T follicular helper cell (primary cell): Measurements from ENCODE around the gene ASTN2.

Experiments used
- DNase-seq: peaks from one replicate; pipeline ENCODE4 v3.0.0-alpha.2; 2020; ENCODE audit warnings: low read depth

The ASTN2 gene

DNA sequence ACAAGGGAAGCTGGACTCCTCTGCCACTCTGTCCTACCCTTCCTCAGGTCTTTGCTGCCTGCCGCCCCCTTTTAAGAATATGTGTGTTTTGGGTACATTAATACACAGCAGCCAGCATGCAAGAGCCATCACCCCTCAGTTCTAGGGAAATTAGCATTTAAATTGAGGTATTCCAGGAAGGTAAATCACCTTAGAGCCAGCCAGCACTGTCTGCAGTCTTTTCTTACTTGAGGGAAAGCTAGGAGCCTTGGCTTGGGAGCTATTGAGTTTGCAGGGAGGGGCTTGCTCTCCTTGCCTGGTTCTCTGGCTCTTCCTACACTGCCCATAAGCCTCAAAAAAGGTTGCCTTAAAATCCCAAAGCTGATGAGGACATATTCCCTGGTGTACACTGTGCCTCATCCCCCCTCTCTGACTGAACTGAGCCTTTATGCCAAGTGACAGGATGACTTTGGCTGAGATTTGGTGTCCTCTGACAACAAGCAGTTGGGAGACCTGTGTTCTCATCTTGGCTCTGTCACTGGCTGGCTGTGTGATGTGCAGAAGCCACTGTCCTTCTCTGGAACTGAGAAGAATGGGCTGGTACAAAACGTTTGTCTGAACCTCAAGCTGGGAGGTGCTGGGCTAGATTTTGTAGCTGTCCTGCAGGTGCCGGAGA, 673.6 kb downstream of the ASTN2 start:
- DNase-seq, result no peak

DNA sequence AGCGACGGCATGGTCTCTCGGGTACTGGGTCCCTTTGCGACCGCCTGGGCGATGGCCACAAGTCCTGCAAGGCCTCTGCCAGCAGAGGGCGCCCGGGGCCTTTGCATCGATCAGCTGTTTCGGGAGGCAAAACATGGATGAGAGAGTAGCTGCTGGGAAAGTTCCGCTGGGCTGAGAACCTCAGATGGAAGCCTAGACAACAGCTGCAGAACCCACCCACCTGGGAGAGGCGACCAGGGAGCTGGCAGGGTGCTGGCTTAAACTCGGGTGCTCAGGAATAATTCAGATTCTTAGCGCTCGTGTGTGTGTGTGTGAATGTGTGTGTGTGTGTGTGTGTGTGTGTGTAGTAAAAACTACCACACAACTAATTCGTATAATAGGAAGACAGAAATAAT, 677.7 kb downstream of the ASTN2 start:
- DNase-seq, result peak; percentile 15

DNA sequence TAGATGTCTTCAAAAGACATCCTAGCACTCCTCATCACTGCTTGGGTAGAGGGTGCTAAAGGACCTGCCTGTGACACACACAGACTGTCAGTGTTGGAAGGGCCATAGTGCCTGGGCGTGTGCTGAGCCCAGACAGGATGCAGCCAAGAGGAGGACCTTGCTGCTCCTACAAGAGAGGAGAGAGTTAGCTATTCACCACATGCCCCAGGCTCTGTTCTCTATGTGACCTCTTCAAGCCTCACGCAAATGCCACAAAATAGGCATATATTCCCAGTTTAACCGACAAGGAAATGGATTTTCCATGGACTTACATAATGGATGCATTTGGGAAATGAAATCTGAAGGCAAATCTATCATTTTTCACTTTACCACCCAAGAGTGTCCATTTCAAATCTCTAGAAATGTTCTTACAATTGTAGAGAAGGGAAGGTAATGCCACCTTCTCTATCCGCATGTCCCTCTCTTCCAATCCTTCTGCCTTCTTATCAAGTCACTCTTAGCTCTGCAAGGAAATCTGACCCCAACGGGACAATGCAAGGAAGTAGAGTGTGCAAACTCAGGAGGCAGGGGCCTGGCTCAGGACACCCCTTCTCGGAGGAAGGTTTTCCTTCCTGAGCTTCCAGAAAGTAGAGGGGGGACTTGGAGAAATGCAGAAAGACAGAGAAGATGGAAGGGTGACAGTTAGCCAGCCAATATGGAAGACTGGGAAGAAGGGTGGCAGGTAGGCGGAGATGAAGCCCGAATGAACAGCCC, 678.3 kb downstream of the ASTN2 start:
- no peak for DNase-seq

DNA sequence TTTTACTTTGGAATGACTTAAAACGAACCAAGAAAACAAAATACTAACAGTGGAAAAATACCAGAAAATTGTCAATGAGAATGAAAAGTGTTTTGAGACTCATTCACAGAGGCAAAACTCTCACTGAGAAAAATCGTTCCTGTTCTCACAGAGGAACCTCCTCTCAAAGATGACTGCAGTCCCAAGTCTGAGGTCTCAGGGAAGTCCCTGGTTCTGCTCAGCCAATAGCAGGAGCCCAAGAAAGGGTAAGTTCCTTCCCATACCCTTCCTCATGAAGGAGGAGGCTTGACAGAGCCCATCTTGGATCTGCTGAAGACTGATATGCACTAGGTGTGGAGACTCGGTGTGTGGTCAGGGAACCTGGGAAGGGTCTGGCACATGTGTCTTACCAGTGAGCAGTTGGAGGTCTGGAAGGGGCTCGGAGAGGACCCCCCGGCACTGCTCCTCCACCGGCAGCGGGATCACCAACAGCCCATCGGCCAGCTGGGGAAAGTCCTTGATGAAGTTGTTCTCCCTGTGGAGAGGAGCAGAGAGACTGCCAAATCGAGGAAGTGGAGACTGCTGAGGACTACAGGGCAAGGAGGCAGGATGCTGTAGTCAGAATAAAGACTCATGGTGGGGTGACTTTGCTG, 681.7 kb downstream of the ASTN2 start:
- DNase-seq, result no peak

DNA sequence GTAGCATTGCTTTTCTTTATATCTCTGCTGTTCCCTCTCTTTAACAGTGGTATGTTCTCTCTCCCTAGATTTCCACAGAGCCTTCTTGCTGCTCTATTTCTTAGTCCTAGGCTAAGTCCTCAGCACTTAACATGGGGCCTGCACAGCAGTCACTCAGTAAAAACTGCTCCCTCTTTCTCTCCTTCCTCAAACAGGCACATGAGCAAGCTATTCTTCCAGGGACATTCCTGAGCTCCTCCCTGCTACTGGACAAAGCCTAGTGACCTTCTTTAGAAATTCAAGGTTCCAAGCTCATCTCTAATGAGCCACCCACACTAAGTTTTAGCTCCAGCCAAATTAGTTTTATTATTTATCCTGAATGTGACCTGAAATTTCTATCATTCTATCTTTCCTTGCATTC, 688.3 kb downstream of the ASTN2 start:
- DNase-seq, result no peak

DNA sequence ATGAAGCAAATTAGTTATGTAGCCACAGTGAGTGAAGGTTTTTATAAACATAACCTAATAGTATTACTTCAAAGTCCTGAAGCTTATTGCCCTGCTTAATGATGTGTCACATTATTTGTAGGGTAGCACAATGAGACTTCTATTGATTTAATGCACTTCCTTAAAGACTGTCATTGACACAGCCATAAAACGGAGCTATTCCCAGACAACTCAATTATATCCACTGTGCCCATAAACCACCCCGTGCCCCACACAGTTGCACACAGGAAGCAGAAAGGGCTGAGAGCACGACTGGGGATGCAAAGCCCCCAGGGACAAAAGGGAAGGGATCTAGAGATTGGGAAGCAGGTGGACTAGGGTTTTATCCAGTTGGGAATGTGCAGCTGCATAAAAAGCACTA, 690.7 kb downstream of the ASTN2 start:
- no peak for DNase-seq

DNA sequence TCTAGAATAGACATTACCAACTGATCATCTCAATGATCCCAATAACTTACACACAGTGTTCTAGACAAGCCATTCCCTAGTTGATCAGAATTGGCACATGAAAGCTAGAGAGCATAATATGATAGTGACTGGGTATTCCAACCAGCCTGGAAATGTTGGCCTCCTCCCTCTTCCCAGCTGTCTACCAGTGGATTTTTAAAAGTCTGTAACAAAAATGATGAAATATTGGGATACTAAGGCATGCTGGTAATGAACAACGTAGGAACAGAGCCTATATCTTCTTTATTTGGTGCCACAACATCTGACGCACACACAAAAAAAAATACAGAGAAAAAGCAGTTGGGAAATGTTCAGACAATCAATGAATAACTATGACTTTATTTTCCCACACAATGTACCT, 692.9 kb downstream of the ASTN2 start:
- no peak for DNase-seq

DNA sequence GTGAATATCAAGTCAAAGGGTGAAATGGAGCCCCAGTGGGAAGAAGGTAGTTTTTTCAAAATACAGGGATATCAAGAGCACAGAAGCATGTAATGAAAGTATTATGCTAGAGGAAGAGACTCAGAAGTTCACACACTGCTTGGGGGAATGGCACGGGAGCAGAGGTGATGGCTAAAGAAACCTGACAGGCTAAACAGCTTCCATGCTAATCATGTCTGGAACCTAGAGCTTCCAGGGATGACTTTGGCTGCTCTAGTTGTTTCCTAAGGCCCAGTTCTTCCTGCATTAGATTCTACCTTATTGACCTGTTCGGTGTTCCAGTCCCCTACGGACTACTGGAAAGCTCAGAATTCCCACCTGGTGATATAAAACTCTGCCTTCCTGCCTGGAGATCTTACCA, 693.4 kb downstream of the ASTN2 start:
- no peak for DNase-seq

DNA sequence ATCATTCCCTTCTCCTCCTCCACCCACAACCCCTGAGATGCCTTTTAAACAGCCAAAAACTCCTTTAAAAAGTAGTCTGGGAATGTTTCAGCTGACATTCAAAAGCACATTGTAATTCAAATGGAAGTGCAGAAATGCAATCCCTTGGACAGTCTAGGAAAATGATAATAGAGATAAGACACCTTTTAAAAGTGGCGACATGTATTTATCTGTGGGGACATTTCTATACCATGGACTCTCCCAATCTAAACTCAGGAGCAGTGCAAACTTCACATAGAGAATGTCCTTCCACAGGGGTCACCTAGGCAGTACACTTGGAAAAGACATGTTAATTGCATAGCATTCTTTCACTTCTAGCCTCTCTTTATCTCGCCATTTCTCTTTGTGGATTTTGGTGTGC, 694.7 kb downstream of the ASTN2 start:
- no peak for DNase-seq

DNA sequence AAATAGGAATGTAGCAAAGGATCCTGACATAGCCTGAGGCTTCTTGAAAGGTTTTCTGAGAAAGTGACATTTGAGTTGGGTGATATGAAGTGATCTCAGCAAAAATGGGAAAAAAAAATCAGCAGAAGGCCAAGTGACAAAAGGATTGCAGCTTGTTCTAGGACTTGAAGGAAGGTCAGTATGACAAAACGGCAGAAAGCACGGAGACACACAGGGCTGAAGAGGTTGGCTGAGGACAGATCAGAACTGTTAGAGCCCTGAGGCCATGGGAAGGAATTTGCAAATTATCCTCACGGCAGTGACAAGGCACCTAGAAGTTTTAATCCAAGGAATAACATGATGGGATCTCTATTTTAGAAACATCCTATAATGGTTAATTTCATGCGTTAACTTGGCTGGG, 696.7 kb downstream of the ASTN2 start:
- no peak for DNase-seq

DNA sequence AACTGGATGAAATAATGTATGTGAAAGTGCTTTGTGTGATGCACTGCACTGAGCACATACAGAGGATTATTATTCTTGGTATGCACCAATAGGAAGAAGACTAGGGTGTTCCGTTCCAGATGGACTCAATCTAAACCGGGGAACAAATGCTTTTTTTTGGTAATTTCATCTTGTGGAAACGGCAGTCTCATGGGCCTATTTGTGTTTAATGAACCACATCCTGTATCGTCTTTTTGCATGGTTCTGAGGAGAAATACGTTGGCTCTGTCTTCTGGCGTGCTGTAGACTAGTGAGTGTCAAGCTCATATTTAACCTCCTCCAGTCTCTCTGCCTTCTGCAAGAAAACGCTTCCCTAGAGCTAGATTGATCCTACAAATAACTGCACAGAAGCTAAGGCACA, 697.7 kb downstream of the ASTN2 start:
- no peak for DNase-seq

DNA sequence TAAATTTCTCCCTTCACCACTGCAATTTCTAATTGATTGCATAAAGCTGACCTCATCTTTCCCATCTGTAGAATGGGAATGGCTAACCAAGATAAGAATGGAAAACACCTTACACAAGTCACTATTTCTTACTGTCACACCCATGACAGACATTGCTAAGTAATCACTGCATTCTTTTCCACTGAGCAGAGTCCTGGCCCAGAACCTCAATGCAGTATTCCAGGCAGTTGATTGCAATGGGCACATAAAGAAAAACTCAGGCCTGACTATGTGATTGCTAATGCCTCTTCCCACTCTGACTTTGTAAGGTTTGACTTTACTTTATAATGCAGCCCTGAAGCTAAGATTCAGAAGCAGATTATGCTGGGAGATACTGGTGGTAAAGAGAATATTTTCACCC, 698.4 kb downstream of the ASTN2 start:
- no peak for DNase-seq

DNA sequence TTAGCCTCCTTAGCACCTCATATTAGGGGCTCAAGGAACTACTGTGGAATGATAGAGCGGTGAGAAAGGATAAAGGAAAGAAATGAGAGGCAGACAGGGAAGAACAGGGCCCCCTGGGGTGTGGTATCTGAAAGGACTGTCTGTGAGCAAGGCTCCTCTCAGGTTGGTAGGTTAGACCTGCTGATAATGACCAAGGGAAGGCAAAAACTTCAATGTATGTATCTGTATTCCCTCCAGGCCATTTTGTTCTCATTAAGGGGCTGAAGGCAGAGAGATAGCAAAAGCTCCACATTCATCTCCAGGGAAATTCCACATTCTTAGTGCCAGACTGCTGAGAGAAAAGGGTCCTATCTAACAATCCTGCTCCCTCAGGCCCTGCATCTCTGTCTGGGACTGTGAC, 699.1 kb downstream of the ASTN2 start:
- DNase-seq, result no peak

DNA sequence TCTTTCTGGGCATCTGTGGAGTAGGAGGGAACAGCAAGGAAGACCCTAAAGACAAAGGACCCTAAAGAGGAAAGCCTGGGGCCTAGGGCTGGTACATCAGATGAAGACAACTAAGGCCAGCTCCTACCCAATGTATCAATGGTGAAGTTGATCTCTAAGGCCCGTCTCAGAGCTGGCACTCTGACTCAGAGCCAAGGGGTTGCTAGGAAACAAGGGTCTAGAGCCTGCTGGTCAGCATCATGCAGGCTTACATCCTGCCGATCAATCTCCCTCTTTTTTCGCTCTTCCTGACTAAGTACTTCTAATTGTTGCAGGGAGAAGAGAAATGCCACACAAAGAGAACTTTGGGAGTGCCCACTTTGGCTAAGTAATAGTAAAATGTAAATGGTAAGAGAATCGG, 701.6 kb downstream of the ASTN2 start:
- no peak for DNase-seq

DNA sequence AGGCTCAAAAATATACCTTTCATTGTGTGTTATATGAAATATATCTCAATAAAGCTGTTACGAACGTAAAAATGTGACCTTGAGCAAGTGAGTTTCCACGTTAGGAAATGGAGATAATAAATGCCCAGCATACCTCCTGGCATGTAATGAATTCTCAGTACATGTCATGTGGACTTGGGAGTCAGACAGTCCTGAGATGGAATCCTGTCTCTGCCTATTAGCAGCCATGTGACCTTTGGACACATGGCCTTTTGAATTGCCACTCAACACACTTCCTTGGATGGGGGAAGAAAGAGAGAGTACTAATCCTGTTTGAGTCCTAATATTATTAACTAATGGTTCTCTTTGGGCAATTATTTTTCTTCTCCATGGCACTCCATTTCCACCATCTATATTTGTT, 702.1 kb downstream of the ASTN2 start:
- DNase-seq, result no peak

DNA sequence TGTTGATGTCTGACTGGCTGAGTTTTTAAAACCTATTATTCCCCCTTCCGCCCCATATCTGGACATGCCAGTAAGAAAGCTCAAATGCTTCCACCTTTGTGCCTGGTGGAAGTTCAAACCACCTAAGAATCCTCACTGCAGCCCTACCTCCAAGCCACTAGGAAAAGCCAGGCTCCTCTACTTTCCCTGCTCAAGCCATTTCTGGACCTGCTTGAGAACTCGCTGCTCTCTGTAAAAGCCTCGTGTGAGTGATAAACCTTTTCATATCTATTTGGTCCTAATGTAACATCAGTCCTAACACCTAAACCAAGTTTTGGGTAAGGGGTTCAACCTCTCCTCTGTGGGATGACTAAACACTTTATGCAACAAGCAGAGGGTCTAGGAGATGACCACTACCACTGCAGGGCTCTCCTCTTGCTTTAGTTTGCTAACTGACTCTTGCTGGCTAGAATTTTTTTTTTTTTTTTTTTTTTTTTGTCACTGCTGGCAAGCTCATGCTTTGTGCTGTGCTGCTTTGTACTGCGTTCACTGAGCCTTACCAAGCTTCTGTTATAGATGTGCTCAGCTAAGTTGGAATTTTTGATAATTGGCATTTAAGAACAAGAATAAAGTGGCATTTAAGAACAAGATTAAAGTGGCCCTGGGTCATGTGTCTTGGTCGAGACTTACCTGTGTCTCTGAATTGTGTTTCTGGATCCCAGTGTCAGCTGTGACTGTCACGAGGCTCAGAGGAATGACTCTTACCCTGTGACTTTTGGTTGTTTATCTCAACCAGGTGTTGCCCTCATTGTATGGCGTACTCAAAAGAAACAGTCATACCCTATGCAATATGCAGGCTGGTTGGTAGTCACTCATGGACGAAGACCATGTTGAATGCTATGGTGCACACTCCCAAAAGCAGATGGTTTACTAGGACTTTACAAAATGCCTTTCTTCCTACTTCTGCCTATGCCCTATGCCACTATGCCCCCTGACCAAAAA, 708.3 kb downstream of the ASTN2 start:
- DNase-seq, result no peak

DNA sequence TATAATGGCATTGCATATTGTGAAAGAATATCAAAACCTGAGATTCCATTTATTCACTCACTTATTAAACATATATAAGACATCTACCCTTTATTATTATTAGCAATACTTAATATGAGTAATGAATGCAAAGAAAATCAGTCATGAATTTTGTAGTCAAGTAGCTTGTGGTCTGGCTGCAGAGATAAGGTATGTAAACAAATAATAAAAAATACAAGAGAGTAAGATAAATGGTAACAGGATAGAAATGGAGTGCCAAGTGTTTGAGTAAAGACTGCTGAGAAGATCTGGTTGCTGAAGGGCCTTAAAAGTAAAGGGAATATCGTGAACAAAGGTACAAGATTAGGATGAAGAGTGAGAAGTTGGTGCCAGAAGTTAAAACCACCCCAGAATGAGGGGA, 709.3 kb downstream of the ASTN2 start:
- DNase-seq, result no peak

DNA sequence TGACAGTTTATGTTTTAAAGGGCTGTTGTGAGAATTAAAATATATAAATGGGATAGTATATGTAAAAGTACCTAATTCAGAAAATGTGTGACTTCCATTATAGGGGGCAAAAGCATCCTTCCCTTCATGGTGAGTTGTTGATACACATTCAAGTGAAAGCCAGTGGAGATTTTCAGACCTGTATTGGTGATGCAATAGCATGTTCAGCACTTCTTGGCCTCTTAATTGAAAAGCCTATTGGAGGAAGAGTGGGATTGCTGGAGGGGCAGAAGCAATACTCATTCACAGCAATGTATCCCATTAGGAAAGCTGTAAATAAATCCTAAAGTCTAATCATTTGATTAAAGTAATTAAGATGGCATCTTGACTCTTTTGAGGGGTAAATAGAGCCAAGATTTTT, 710.4 kb downstream of the ASTN2 start:
- DNase-seq, result no peak

DNA sequence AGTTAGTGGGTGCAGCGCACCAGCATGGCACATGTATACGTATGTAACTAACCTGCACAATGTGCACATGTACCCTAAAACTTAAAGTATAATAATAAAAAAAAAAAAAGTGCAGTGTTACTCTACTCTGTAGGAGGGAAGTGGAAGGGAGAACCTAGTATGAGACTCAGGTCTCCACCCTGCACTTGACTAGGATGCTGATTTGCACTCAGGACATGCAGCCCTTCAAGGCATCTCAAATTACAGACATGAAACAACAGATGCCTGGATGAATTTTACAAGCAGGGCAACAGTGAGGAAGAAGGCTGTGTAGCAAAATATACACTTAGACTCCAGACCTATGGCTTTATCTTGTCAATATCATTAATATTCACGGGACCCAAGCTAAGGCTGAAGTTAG, 711.2 kb downstream of the ASTN2 start:
- DNase-seq, result no peak

DNA sequence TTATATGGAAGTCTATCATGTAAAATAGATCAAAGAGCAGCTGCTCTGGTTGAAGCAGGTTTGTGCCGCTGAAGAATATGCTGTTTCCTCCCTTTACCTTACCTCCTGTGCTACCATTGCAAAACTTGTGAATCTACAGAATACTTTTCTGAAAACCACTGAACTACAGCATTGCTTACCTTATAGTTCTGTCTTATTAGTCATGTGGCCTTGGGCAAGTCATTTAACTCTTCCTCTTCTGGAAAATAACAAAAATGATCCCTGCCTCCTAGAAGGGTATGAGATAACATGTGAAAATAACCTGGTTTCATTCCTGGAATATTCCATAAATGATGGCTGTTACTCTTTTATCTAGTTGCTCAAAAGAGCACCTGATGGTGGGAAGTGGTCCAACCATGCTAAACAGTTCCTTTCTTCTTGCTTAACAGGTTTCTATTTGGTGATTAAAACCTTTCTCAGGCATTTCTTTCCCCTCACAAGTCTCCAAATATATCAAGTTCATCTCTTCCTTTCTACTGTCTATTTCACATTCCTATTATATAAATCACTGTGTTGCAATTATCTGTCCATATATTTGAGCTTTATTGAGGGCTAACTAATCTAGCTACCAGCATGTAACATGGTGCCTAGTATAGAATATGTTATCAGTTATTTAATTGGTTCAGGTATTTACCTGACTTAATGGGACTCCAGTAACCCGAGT, 712.8 kb downstream of the ASTN2 start:
- no peak for DNase-seq
